ACHN (cell line): Measurements from ENCODE around the gene IGFBP5.

Source experiments
- DNase-seq: peaks from one replicate; pipeline ENCODE4 v3.0.0-alpha.2; 2015
- in situ Hi-C: cut with HindIII; loops from 2 replicates; pipeline ENCODE4 v1.10.0; 2017; ENCODE audit warnings: low sequenced_read_pairs, low pct_ligation_motif_present, low pct_unique_long_range_greater_than_20kb

Gene IGFBP5

GRCh38 chr2:216693414-216694080 lies 1.8 kb downstream of the IGFBP5 start:
- in situ Hi-C loops: no loop called here
- DNase-seq: no peak

- DNase-seq: peak; percentile 69
- in situ Hi-C loops: no loop called here
Measured at GRCh38 chr2:216692636-216693413, 2.5 kb downstream of the IGFBP5 start.

- in situ Hi-C loops: no loop called here
- peak; percentile 29 for DNase-seq
Measured at GRCh38 chr2:216690853-216691741, 4.3 kb downstream of the IGFBP5 start.

GRCh38 chr2:216690456-216690852 lies 4.9 kb downstream of the IGFBP5 start:
- DNase-seq: no peak
- in situ Hi-C loops: no loop called here

- in situ Hi-C loops: no loop called here
Measured at GRCh38 chr2:216689397-216689796, 6.0 kb downstream of the IGFBP5 start.

GRCh38 chr2:216688731-216689340 lies 6.5 kb downstream of the IGFBP5 start:
- in situ Hi-C loops: no loop called here

More at GRCh38 chr2:216689397-216689796, 6.0 kb downstream of the IGFBP5 start:
- DNase-seq: no peak

GRCh38 chr2:216687646-216688045 lies 7.7 kb downstream of the IGFBP5 start:
- in situ Hi-C loops: no loop called here
- peak; percentile 16 for DNase-seq

More at GRCh38 chr2:216688731-216689340, 6.5 kb downstream of the IGFBP5 start:
- DNase-seq: no peak

- in situ Hi-C loops: no loop called here
- DNase-seq: no peak
Measured at GRCh38 chr2:216687111-216687510, 8.2 kb downstream of the IGFBP5 start.

GRCh38 chr2:216685327-216685875 lies 9.9 kb downstream of the IGFBP5 start:
- in situ Hi-C loops: no loop called here
- no peak for DNase-seq

GRCh38 chr2:216683846-216684245 lies 11.5 kb downstream of the IGFBP5 start:
- DNase-seq: no peak
- in situ Hi-C loops: no loop called here

- in situ Hi-C loops: no loop called here
- DNase-seq: no peak
Measured at GRCh38 chr2:216681683-216682082, 13.7 kb downstream of the IGFBP5 start.

- in situ Hi-C loops: no loop called here
- DNase-seq: no peak
Measured at GRCh38 chr2:216680951-216681629, 14.3 kb downstream of the IGFBP5 start.

- in situ Hi-C loops: no loop called here
- DNase-seq: no peak
Measured at GRCh38 chr2:216679658-216680024, 15.7 kb downstream of the IGFBP5 start.

GRCh38 chr2:216678813-216679657 lies 16.3 kb downstream of the IGFBP5 start:
- no peak for DNase-seq
- in situ Hi-C loops: no loop called here

- no peak for DNase-seq
- in situ Hi-C loops: no loop called here
Measured at GRCh38 chr2:216678098-216678465, 17.3 kb downstream of the IGFBP5 start.

GRCh38 chr2:216677439-216678097 lies 17.8 kb downstream of the IGFBP5 start:
- no peak for DNase-seq
- in situ Hi-C loops: no loop called here

- DNase-seq: no peak
- in situ Hi-C loops: no loop called here
Measured at GRCh38 chr2:216676630-216677029, 18.7 kb downstream of the IGFBP5 start.
